HG02798 (cell line): ENCODE results near the gene TMEM208.

Source experiments
- ATAC-seq: cut with Tn5 transposase; IDR thresholded peaks from one replicate; pipeline ENCODE4 v1.9.1; 2021; ENCODE audit warnings: mild to moderate bottlenecking; ENCODE audit not compliant: unreplicated experiment, poor library complexity

Gene TMEM208

DNA sequence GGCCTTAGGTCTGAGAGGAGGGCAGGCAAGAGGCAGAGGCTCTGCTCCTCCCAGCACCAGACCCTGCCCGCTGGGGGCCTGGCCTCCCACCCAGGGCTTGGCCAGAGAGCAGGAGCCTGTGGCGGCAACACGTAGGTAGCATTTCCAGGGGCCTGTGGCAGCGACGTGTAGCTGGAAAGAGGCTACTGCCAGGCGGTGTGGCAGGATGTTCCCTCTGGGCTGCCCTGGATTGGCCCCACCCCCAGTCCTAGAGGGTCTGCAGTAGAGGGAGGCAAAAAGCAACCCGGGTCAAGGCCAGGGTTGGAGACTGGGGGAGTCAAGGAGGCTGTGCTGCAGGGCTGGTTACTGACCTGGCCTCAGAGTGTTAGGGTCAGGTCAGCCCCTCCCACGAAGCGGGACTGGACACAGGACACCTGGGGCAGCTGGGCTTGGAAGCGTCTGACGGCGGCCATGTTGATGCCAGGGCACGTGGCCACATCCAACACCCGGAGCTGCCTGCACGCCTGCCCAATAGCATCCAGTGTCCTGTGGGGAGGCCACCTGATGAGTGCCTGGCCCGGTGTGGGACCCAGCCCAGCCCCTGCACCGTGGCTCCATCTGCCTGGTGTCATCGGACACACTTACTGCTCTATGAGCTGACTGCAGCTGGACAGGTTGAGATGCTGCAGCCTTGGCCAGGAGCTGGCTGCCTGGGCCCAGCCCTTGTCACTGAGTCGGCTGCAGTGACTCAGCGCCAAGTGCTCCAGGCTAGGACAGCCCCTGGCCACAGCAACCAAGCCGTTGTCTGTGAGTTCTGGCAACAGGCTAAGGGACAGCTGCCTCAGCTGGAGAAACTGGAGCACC is 19.5 kb upstream of the TMEM208 start:
- no peak for ATAC-seq

DNA sequence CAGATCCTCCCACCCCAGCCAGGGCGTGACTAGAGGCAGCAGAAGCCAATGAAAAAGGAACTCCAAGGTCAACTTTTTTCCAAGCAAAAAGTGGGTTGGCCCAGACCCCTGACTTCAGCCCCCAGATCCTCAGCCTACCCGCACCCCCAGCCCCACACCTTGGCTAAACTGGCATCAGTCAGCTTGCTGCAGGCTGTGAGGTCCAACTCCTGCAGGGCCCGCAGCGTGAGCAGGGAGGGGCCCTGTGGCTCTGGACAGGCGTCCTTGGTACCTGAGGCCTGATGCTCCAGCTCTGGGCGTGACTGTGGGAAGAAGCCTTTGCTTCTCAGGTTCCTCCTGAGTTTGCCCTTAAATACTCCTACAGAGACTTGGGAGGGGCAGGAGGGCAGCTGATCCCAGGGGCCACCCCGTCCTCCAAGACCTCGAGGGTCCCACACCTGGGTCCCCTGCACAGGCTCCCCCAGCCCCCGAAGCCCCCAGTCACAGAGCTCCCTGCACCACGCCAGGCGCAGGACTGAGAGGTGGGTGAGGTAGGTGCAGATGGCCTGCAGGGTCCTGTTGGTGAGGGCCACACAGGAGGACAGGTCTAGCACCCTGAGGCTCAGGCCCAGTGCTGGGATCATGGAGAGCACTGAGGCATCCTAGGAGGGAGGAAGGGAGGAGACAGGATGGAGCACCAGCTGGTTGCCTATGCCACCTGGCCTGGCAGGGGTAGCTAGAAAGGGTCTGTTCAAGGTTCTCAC is 18.6 kb upstream of the TMEM208 start:
- no peak for ATAC-seq

DNA sequence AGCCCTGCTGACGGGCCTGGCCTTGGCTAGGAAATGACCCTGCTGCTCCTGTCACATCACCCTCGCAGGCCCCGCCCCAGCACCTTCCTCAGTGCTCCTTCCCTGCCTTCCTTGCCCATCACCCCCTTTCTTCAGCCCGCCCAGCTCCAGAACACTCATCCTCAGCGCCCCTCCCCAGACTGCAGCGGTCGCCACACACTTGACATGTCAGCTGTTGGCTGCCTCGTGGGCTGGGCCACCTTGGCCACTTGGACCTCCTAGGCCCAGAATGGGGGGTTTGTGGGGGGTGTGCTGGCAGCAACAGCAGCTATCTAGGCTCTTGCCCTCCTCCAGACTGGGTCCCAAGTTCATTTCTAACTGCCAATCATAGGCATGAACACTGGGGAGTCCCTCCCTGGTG is 17.4 kb upstream of the TMEM208 start:
- no peak for ATAC-seq

DNA sequence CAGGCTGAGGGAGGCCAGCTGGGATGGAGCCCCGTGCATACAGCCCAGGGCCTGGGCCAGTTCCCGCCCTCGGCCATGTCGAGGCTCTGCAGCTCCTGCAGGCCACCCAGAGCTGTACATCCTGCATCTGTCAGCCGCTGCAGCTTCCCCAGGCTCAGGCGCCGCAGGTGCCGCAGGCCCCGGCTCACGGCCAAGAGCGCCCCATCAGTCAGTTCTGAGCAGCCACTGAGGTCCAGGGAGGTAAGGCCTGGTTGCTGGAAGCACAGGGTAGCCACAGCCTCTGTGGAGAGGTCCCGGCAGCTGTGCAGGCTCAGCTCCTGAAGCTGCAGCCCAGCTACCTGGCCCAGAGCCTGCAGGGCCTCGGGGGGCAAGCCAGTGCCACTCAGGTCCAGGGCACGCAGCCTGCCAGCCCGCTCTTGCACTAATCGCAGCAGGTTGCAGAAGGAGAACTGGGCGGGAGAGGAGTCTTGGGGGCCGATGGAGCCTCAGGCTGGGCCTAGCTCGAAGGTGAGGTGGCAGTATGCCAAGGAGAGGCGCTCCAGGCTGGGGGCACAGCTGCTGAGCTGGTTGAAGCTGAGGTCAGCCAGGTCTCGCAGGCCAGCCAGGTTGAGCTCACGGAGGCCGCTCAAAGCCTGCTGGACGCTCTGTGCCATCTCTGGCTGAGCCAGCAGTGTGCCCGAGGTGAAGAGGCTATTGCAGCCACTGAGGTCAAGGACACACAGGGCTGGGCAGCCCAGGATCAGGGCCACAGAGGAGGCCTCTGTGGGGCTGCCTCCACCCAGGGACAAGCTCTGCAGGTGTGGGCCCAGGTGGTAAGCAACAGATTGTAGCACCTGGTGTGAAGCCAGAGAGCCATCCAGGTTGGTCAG is 16.6 kb upstream of the TMEM208 start:
- no peak for ATAC-seq

DNA sequence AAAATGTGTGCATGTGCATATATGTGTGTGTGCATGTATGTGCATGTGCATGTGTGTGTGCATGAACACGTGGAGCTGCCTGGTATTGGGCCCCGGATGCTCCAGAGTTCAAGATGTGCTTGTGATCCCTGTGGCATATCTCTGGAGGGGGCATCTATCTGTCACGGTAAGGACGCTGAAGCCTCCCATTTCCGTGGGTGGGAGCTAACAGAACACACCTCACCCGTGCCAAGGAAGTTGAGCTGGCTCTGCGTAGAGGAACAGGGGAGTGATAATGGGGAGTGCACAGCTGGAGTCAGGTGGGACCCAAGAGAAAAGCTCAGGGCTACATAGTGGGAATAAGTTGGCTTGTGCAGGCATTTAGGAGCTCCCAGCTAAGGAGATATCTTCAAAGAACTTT is 15.3 kb upstream of the TMEM208 start:
- ATAC-seq: no peak

DNA sequence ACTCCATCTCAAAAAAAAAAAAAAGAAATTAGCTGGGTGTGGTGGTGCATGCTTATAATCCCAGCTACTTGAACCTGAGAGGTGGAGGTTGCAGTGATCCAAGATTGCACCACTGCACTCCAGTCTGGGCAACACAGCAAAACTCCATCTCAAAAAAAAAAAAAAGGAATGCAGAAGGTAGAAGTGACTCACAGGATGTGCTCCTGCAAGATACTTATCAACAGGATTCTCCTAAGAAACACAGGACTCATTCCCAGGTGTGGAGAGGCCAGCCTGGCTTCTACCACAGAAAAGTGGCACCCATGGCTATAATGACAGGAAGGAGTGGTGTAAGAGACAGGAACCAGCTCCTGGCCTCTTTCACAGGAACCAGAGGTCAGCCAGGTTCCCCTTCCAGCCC is 14.2 kb upstream of the TMEM208 start:
- no peak for ATAC-seq

DNA sequence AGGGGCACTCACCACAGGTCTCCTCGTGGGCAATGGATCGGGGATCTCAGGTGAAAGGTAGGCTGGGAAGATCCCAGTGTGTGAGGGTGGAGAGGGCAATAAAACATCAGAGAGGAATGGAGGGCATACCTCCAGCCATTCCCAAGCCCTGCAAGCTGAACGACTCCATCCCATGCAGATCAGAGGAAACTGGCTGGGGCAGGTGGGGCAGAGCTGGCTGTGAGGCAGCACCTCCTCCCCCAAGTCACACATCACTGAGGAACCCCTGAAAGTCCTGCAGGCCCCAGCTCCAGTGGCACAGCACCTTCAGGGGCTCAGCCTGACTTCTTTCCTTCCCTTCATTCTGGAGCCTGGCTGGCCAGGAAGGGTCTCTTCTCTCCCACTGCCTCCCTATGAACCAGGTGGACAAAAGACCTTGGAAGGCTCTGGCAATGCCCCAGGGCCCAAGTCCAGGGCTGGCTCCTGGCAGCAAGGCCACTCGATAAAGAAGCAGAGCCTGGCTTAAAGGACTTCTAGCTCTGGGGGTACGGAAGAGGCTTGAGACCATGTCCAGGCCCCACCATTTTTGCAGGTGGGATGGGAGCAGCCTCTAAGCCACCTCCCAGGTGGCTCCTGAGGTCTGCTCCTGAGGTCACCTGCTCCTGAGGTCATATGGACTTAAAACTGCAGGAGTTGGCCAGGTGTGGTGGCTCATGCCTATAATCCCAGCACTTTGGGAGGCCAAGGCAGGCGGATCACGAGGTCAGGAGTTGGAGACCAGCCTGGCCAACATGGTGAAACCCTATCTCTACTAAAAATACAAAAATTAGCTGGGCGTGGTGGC is 13.5 kb upstream of the TMEM208 start:
- ATAC-seq: no peak

DNA sequence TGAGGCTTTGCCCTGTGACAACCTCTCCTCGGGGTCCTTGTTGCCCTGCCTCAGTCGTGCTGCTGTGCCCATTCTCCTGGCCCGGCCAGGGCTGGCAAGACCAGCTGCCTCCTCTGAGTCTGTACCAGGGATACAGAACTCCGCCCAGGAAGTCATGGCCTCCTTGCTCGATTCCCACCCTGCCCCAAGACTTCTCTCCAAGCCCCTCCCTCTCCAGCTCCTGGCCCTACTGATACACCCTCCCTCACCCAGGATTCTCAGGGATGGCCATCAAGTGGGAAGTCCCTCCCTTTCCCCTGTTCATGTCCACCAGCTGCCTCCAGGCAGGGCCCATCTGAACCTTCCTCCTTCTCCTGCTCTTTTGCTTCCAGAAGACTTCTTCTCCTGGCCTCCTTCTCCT is 11.2 kb upstream of the TMEM208 start:
- ATAC-seq: no peak

DNA sequence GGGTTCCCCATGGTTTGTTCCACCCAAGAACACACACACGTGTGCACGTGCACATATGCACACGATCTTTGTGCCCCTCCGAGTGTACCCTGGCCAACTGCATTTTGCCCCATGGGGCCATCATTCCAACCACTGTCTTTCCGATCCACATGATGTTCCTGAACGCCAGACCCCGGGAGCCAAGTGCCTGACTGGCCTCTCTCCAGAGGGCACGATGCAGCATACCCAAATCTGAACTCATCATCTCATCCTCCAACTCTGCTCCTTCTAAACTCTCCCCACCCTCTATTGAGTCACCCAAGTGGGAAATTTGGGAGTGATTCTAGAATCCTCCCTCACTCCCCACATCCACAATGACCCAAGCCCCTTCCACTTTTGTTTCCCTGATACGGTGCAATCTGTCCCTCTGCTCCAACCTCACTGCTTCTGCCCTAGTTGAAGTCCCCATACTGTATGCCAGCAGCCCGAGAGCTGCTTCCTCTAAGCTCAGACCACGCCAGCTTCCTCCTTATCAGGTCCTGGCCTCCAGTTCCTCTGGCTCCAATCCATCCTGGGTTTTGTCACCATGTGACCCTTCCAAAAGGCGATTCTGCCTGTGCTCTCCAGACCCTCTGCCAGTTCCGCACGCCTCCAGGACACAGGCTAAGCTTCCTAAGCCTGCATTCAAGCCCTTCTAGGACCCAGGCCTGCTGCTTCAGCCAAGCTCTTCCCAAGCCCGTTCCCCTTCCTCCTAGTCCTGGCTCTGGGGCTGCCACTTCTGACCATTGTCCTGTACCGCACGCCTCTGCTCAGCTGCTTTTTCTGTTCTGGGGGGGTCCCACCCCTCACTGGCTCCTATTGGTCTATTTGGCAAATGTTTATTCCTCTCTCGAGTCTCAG is 10.1 kb upstream of the TMEM208 start:
- ATAC-seq: no peak

DNA sequence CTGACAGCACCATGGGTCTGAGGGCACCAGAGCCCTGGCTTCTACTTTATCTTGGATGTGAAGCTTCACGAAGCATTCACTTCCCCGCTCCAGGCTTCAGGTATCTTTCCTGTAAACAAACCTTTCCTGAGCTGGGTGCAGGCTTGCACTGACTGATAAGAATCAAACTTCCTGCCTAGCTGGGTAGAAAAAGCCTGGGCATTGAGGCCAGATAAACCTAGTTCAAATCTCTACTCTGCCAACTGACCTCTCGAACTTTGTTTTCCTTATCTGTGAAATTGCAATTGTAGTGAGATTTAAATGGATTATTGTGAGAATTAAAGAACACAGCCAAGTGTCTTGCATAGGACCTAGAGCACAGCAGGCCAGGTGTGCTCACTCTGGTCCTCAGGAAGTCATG is 2.9 kb upstream of the TMEM208 start:
- no peak for ATAC-seq

DNA sequence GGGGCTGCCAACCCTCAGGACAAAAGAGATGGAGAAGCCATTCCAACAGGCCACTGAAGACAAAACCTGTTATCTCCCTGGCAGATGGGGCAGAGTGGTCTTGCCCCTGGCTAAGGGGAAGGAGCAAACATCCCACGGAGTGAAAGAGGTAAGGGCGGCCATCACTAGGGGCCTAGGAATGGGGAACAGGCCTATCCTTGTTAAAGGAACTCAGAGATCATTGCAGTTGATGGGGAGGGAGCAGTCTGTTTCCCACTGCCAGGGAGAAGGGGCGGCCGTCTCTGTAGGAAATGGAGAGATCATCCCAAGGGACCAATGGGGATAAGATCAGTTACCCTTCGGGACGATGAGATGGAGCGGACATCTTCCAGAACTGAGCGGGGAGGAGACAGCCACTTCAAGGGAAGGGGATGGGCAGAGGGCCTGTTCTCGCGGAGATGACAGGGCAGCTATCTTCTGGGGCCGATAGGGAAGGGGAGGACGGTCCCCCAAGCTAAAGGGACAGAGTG is 581 bp upstream of the TMEM208 start:
- ATAC-seq: no peak

DNA sequence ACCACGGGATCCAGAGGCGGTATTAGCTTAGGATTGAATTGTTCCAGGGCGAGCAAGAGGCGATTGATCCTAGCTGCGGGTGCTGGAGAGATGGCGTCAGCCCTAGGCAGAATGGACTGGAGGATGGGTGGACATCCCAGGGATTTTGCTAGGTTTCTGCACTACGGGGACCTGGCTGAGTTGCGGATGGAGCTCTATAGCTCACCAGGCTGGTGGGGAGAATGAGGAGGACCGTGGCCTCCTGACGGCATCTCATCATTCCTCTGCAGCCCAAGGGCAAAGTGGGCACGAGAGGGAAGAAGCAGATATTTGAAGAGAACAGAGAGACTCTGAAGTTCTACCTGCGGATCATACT is 614 bp downstream of the TMEM208 start:
- no peak for ATAC-seq

DNA sequence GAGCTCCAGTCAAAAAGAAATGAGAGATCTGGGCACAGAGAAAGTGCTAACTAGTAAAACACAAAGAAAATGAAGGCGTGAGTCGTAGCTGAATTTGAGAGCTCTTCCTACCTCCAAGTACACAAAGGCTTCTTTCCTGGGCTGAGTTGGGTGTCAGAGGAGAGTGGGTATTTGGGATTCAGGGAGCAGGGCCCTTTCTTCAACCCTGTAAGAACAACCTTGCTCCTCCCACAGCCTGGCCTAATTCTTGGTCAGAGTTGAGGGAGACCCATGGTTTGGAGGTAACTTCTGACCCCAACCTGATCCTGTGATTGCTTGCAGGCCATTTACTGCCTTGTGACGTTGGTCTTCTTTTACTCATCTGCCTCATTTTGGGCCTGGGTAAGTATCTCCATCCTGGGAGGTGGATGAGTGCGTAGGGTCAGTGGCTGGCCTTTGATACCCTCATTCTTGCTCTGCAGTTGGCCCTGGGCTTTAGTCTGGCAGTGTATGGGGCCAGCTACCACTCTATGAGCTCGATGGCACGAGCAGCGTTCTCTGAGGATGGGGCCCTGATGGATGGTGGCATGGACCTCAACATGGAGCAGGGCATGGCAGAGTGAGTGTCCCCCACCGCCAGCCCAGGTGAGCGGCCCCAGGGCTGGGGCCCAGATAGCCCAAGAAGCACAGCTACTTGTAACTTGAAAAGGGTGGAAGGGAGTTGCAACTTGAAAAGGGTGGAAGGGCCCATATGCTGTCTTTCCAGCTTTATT is 1.3 kb downstream of the TMEM208 start:
- no peak for ATAC-seq

DNA sequence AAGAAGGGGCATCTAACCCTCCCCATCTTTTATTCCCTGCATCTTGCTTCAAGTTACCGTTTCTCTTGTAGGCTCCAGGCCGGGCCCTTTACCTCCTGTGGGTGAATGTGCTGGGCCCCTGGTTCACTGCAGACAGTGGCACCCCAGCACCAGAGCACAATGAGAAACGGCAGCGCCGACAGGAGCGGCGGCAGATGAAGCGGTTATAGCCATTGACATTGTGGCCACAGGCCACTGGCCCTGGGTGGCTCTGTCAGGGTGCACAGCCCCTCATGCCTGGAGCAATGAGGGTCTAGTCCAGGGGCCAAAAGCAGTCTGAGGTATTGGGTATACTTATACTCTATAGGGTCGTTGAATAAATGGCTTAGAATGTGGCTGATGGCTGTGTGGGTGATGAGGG is 2.0 kb downstream of the TMEM208 start:
- ATAC-seq: no peak

DNA sequence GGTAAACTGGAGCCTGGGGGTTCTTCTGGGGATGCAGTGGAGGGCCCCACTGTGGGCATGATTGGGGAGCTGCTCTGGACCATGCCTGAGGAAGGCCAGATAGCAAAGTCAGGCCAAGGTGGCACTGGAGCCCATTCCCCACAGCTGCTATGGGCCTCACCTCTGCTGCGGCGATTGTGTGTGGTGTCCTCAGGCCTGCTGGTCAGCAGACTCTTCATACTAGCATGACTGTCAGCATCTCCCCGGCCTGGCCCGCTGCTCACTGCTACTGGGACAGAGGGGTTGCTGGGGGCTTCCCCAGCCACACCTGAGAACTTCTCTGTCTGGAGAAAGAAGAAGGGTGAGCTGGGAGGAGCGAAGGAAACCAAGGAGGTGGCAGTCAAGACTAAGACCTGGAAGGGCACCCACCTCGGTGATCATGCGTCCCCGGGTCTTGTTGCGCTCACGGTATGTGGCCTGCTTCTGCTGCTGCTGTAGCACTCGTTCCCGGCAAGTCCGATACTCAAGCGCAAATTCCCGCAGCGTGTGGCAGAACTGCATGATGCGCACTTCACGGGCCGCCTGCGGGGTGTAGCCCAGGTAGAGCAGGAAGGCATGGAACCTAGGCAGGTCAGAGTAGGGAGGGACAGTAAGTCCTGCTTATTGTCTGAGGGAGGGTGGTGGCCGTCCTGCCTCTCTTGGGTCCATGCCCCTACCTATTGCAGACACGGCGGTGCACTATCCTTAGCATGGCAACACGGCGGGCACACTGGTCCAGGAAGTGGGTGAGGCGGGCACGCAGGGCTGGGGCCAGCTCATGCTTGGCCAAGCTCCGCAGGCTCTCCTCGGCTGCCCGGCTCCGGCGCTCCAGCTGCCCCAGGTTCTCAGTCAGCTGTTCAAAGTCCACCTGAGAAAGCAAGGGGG is 3.2 kb downstream of the TMEM208 start:
- no peak for ATAC-seq

DNA sequence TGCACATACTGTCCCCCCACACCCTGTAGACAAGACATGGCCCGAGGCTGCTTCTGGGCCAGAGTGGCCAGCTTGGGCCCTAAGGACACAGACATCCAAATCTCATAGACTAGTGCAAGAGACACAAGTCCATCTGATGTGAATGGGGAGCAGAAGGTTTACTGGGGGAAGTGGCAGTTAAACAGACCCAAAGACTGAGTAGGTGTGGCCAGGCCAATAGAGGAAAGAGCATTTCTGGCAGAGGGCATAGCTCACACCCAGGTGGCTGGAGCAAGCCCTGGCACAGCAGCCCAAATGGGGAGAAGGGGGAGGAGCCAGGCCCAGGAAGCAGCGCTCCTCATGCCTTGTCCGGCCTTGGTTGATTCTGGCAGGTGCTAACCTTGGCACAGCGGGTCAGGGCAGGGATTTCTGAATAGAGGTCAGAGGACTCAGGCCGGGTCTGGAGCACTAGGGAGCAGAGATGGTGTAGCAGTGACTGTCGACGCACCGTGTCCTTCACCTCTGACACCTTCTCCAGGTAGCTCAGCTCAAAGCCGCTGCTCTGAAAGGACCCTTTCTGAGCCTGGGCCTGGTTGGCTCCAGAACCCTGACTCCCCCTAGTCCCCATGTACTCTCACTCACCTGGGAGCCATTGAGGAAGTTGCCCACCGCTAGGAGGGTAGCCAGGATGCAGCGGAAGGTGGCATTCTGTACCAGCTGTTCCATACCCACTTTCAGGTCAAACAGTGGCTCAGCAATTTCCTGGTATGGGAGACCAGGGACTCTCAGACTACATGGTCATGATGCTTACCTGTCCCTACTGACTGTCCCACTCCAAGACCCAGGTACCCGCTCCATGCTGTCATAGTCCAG is 4.1 kb downstream of the TMEM208 start:
- ATAC-seq: no peak
